Stimulated activated CD8-positive, alpha-beta memory T cell treated with anti-CD3 and anti-CD28 coated beads, Interleukin-15, amount 100 ng/mL, for 24 hours (primary cell): ENCODE data around the gene PRKG1.
"Not testable (repeated sequence)": the region's sequence is repeated elsewhere in the genome, so short reads cannot be mapped to it uniquely, and the experiment has no call there.

Experiments used
- DNase-seq: peaks from one replicate; pipeline ENCODE4 v3.0.0-alpha.2; 2020; ENCODE audit warnings: low read depth

The PRKG1 gene

DNA sequence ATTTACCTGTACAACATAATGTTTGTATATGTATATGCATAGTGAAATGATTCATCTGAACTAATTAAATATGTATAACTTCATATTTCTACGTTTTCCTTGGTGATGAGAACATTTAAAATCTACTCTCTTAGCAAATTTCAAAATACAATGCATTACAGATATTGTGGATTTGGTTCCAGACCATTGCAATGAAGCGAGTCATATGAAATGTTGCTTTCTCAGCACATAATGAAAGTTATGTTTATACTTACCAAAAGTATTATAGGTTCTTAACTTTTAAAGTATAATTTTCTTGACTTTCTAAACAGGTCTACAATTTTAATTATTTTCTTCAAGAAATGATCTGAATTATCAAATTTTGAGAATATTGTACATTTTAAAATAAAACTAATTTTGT lies 435.9 kb downstream of the PRKG1 start:
- no peak for DNase-seq

DNA sequence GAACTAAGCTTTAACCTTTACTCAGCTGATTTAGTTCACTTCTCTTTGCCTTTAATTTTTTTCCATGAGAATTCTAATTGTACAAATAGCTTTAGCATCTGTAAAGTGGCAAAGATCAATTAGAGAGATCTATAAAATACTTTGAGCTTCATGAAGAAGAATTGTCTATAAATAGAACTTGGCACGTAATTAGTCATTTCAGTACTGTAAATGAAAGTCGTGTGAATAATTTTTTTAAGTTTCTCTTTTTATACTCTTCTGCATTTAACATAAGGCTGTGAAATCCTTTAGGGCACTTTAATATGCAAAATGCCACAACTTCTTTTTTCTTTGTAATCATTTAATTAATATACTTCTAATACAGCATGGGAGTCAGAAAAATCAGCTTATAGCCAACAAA lies 447.3 kb downstream of the PRKG1 start:
- DNase-seq = no peak

DNA sequence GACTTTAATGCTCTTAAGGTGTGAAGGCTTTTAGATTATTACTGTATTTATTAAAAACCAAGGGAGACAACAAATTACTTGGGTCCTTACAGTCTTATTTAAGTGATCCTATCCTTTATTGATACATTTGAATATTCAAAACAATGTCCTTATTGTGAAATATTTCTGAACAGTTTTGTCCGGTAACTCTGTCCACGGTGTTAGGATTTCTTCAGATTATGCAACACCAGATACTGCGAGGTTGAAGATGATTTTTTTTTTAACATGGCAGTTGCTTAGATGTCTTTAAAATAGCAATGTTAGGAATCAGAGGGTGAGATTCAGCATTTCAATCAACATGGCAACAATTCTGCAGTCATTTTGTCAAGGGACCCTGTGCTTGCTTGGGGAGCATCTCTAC lies 448.6 kb downstream of the PRKG1 start:
- DNase-seq = no peak

- DNase-seq = no peak
Observed at GRCh38 chr10:51523440-51523839, 449.2 kb downstream of the PRKG1 start.

- no peak for DNase-seq
Observed at GRCh38 chr10:51524041-51524440, 449.8 kb downstream of the PRKG1 start.

DNA sequence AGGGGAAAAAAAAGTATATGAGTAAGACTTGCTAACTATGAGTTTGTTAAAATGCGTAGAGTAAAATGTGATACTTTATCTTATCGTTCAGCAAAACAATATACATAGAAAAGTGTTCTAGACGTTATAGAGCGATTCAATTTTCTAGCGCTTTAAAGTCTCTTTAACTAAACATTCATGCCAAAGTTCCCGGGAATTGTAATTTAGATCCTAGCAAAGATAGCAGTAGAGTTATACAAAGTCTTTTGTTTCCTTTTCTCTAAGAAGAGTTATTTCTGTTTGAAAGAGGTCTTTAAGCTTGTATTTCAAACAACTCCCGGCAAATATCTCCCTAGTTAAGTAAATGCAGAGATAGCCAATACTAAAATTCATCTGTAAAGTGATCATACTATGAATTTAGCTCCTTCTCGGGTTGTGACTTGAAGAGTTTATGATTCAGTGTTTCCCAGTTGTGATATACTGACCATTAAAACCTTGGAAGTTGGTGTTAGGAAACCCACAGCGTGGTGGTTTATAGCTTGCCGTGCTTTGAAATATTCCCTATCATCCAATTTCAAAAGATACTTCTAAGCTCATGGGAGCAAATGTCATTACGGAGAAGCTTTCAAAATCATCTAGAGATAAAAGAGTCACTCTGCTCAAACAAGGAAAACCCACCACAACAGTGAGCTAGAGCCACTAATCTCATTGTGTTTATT lies 453.4 kb downstream of the PRKG1 start:
- DNase-seq = no peak

- no peak for DNase-seq
Observed at GRCh38 chr10:51528527-51528926, 454.2 kb downstream of the PRKG1 start.

DNA sequence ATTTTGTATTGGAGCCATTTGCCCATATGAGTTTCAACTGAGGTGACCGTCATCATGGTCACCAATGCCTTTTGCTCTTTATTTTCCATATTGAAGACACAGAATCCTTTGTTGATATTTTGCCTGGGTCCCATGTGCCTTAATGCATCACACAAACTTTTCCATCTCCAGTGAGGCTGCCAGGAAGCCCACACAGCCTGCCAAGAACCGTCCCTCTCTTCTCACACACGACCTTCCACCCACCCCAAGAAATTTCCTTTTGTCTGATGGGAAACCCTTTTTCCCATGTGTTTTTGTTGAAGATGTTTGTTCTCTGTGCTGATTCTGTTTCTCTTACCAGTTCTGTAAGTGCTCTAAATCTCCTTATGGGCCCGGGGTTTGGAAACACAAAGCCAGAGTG lies 456.3 kb downstream of the PRKG1 start:
- DNase-seq = no peak

DNA sequence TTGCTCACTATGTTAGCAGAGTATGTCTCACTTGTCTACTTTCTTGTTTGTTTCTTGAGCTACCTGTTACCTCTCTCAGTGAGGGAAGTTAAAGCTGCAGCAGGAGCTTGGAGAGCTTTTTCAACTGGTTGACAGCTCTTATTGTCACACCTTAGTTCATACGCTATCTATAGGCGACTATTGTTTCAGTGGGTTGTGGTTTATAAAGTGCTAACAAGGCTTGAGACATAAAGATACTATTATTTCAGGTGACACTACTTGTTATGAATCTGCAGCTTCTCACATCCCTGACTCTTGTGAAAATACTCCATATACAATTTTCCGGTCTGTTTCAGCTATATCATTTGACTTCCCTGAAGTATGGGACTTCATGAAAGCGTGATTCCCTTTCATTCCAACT lies 457.8 kb downstream of the PRKG1 start:
- no peak for DNase-seq

- DNase-seq = no peak
Observed at GRCh38 chr10:51542853-51543252, 468.6 kb downstream of the PRKG1 start.

DNA sequence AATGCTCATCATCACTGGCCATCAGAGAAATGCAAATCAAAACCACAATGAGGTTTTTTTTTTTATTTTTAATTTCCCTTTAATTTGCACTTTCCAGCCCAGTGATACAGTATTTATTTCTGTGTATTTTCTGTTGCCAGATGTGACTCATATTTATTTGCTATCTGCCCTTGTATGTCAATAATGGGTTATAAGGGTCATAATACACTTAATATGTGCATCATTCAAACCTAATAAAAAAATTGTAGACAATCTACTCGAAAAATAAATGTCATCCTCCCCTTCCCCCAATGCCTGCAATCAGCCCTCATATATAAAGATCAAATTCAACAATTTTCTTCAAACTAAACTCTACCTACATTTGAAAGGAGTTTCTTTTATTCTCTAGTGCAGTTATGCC lies 470.6 kb downstream of the PRKG1 start:
- DNase-seq = no peak

GRCh38 chr10:51547941-51548340 lies 473.7 kb downstream of the PRKG1 start:
- DNase-seq = no peak

- DNase-seq = no peak
Observed at GRCh38 chr10:51552879-51553278, 478.6 kb downstream of the PRKG1 start.

DNA sequence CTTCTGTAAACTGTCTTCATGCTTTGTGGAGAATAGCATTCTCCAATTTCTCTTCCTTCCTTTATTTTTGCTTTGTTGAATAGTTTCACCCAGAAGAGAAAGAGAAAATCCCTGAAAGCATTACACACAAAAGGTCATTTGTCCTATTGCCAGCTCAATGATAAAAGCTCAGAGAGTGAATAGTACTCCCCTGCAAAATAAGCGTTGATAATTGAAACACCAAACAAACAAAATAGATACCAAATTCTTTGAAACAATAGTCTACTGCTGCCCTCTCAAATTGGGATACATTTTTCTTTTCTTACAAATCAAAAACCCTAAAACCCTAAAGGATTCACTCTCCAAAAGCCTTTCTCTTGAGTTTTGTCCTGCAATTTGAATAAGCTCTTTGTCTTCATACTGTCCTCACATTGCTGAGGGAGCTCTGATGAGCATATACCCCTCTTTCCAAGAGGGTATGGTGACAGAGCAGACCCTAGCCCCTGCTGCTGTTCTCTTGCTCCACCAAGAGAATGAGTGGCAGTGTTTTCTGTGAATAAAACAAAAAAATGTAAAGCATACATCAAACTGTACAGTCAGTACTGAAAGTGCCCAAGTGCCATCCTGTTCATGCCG lies 490.7 kb downstream of the PRKG1 start:
- no peak for DNase-seq

DNA sequence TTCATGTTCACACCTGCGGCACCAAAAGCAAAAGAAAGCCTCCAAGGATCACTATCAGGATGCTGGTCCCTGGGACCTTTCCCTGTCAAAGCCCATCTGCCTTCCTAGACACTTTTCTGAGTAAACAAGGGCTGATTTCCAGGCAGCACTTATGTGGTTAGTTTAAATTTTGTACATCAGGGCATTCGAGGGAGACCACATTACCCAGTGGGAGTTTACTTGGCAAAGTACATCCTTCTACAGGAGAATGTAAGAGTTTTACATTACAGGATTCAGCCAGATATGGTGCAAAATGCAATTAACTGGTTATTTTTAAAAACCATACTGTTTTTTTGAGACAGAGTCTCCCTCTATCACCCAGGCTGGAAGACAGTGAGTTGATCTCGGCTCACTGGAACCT lies 493.0 kb downstream of the PRKG1 start:
- DNase-seq = no peak

DNA sequence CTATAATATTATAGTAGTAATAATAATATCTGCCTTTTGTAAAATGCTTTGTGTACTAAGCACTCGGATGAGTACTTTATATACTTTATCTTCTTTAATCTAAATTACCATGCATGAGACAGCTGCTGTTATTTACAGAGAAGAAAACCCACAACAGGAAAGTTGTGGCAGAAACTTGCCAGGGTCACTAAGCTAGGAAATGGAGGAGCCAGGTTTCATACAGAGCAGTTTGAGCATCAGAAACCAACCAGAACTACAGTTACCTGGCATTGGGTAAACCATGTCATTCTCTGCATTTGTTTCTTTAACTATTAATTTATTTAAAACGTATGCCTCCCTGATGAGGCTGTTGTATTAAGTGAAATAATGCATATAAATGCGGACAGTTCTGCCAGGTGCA lies 495.2 kb downstream of the PRKG1 start:
- DNase-seq = no peak

DNA sequence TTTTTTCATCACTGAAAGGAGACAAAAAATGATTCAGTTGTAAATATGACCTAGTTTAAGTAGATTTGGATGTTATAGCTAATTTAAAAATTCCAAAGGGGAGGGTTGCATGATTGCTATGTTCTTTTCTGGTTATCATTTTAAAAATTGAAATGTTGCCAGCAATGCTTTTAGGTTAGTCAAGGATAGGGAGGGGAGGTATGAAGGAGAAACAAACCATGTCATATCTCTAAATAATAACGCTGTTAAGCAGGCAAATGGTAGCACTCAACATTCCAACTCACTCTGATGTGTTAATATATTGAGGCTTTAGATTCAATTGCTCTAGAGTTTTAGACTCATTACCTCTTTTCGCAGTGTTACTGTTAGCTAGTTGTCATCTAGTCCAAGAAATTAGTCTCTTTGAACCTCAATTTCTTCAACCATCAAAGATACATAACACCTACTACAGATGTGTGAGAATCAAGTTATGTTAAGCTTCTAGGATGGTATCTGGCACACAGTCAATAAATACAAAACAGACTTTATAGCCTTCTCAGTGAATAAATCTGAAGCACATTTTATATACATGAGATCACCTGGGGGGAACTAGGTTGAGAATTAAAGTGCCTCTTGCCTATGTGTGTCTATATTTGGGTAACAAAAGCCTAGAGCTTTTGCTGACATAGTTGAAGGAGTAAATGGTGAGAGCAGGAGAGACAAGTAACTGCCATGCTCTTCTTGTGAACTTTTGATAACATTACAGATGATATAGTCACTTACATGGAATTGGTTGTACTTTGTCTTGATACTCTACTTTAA lies 500.2 kb downstream of the PRKG1 start:
- no peak for DNase-seq

DNA sequence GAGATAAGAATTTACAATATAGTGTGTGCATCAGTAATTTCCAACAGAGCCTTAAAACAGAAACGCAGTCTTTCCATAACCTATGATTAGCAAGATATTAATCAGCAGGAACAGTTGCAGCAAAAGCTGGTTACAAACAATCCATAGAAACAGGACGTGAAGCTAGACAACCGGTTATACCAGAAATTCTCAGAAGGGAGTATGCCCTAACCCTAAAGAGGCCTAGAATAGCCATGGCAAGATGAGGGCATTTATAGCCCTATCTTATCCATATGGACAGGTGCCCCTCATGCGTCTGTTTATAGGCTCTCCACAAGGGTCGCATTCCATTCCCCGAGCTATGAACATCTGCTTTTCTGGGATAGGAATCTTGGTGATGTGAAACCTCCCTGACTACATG lies 506.9 kb downstream of the PRKG1 start:
- not testable (repeated sequence) for DNase-seq

DNA sequence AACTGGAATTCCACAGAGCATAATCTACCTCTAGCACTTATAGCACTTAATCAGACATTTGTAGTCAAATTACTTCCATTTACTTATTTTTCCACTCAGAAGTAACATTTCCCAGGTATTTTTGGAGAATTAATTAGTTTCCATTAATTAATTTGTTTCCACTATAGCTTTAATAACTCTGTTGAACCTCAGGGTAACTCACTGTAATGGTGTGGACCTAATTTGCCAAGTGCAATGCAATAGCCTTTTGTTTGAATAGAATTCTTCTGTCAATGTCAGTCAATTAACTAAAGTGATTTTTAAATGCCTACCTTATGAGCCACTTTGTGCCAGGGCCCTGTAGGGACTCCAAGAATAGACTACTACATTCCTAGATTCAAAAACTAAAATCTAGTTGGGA lies 509.7 kb downstream of the PRKG1 start:
- no peak for DNase-seq

GRCh38 chr10:51585742-51586141 lies 511.5 kb downstream of the PRKG1 start:
- DNase-seq = no peak

- DNase-seq = no peak
Observed at GRCh38 chr10:51588984-51589383, 514.7 kb downstream of the PRKG1 start.

DNA sequence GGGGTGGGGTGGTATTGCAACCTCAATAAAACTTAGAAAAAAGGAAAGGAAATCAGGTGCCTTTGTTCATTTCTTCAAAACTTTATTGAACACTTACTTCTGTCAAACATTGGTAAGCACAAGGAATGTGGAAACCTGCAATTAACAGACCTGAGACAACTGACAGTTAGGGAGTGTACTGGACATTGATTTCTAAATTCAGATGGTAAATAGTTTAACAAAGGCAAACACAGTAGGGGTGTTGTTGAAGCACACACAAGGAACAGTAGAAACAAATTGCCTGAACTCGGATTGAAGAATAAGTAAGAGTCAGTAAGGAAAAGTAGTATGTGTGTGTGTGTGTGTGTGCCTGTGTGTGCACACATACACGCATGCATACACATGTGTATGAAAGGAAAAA lies 516.5 kb downstream of the PRKG1 start:
- no peak for DNase-seq

DNA sequence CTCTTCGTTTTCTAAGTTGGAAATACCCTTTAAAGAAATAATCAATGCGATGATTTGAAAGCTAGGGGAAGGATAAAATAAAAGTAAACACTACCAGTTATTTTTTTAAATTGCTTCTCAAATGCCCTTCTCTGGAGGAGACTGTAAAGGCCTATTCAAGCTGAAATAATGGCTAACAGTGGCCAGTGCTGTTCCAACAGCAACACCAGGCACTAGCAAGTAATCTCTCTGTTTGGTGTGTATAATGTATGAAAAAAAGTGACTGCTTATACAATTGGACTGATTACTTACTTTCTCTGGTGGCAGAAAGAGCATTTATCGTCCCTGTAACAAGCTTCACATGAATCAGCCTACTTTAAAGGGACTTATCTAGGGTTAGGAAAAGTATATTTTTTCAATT lies 522.4 kb downstream of the PRKG1 start:
- DNase-seq = no peak
